Measurements from ENCODE around the gene RASL10A.

RASL10A gene

GRCh38 chr22:29291215-29291614, 24.3 kb downstream of the RASL10A start:
- H3K27me3 Mint-ChIP-seq (ENCODE audit: low read depth) = no peaks in the 10 kb centered on the region
- no peak overlapping the region for H3K4me3 Mint-ChIP-seq
- H3K36me3 Mint-ChIP-seq (ENCODE audit: low read depth) = peaks cover 65% of the 10 kb centered on the region
- no peaks in the 10 kb centered on the region for H3K9me3 Mint-ChIP-seq
- H3K27ac Mint-ChIP-seq = no peak overlapping the region
- H3K4me1 Mint-ChIP-seq (ENCODE audit: low read depth) = peaks cover 7% of the 10 kb centered on the region

GRCh38 chr22:29290061-29290460, 25.4 kb downstream of the RASL10A start:
- Mint-ChIP-seq H3K4me3 (no peak overlapping the region), H3K4me1 (ENCODE audit: low read depth) (peaks cover 7% of the 10 kb centered on the region), H3K36me3 (ENCODE audit: low read depth) (peaks cover 64% of the 10 kb centered on the region), H3K27ac (no peak overlapping the region), H3K9me3 (no peaks in the 10 kb centered on the region), H3K27me3 (ENCODE audit: low read depth) (no peaks in the 10 kb centered on the region)

DNA sequence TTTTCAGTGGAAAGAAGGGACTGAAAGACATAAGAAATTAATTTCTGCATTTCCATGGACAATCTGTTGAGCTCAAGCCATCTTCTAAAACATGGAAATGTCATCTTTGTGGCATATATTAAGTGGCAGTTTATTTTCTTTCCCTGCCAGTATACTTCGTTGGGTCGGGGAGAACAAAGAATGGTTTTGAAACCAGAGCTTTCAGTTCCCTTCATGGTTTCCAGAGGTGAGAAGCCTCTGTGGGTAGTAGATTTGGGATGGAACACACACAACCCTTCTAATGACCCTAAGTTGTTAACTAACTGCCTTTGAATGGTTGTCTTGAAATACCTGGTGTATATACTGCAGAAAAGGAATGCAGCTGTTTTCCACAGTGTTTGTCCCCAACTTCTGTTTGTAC, 26.7 kb downstream of the RASL10A start:
- H3K4me1 Mint-ChIP-seq (ENCODE audit: low read depth) = peaks cover 7% of the 10 kb centered on the region
- H3K27ac Mint-ChIP-seq = no peak overlapping the region
- H3K9me3 Mint-ChIP-seq = no peaks in the 10 kb centered on the region

GRCh38 chr22:29284196-29284595, 31.3 kb downstream of the RASL10A start:
- Mint-ChIP-seq H3K36me3 (ENCODE audit: low read depth) (peaks cover 59% of the 10 kb centered on the region), H3K27me3 (ENCODE audit: low read depth) (no peaks in the 10 kb centered on the region), H3K27ac (no peak overlapping the region), H3K9me3 (no peaks in the 10 kb centered on the region), H3K4me3 (no peak overlapping the region), H3K4me1 (ENCODE audit: low read depth) (peaks cover 10% of the 10 kb centered on the region)

More for the DNA sequence above, 26.7 kb downstream of the RASL10A start:
- Mint-ChIP-seq H3K4me3 (no peak overlapping the region), H3K27me3 (ENCODE audit: low read depth) (no peaks in the 10 kb centered on the region), H3K36me3 (ENCODE audit: low read depth) (peaks cover 63% of the 10 kb centered on the region)

DNA sequence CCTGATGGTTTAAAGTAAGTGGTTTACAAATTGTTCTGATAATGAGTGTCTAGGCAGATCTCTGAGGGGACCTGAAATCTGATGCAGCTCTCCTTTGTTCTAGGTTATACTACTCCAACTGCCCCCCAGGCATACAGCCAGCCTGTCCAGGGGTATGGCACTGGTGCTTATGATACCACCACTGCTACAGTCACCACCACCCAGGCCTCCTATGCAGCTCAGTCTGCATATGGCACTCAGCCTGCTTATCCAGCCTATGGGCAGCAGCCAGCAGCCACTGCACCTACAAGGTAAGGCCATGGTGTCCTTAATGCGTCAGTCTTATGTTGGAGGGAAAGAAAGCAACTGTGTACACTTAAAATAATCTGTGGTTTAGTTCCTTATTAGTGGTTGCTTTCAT, 37.6 kb downstream of the RASL10A start:
- Mint-ChIP-seq H3K27me3 (ENCODE audit: low read depth) (no peaks in the 10 kb centered on the region), H3K27ac (no peak overlapping the region), H3K36me3 (ENCODE audit: low read depth) (peaks cover 75% of the 10 kb centered on the region), H3K4me3 (no peak overlapping the region), H3K9me3 (no peaks in the 10 kb centered on the region), H3K4me1 (ENCODE audit: low read depth) (peaks cover 36% of the 10 kb centered on the region)

GRCh38 chr22:29275819-29276565, 39.5 kb downstream of the RASL10A start:
- Mint-ChIP-seq H3K4me3 (no peak overlapping the region), H3K9me3 (no peaks in the 10 kb centered on the region), H3K27ac (no peak overlapping the region), H3K4me1 (ENCODE audit: low read depth) (peaks cover 45% of the 10 kb centered on the region), H3K27me3 (ENCODE audit: low read depth) (no peaks in the 10 kb centered on the region), H3K36me3 (ENCODE audit: low read depth) (peaks cover 76% of the 10 kb centered on the region)

GRCh38 chr22:29275167-29275566, 40.3 kb downstream of the RASL10A start:
- Mint-ChIP-seq H3K36me3 (ENCODE audit: low read depth) (peaks cover 76% of the 10 kb centered on the region), H3K27me3 (ENCODE audit: low read depth) (no peaks in the 10 kb centered on the region), H3K4me3 (no peak overlapping the region), H3K4me1 (ENCODE audit: low read depth) (peaks cover 53% of the 10 kb centered on the region), H3K9me3 (no peaks in the 10 kb centered on the region), H3K27ac (no peak overlapping the region)

DNA sequence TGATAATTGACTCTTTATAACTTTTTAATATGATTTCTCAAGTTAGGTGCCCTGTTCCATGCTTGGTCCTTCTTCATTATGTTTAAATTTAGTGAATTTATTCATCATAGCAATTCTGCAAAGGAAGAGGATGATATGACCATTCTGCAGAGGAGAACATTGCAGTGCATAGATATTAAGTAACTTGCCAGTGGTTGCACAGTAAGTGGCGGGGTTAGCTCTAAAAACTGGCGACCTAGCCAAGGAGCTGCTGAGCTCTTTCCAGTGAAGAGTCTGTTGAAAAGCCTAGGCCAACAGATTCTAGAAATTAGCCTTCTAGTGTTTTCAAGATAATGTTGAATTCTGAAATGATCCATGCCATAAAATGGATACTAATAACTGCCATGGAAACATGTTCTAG, 42.9 kb downstream of the RASL10A start:
- peaks cover 55% of the 10 kb centered on the region for H3K4me1 Mint-ChIP-seq (ENCODE audit: low read depth)
- H3K4me3 Mint-ChIP-seq = no peak overlapping the region
- no peaks in the 10 kb centered on the region for H3K9me3 Mint-ChIP-seq
- peaks cover 72% of the 10 kb centered on the region for H3K36me3 Mint-ChIP-seq (ENCODE audit: low read depth)
- peaks cover 3% of the 10 kb centered on the region for H3K27me3 Mint-ChIP-seq (ENCODE audit: low read depth)
- H3K27ac Mint-ChIP-seq = no peak overlapping the region

- peaks cover 55% of the 10 kb centered on the region for H3K4me1 Mint-ChIP-seq (ENCODE audit: low read depth)
- no peaks in the 10 kb centered on the region for H3K9me3 Mint-ChIP-seq
- H3K4me3 Mint-ChIP-seq = peak overlapping the region; percentile 92
- H3K27me3 Mint-ChIP-seq (ENCODE audit: low read depth) = peaks cover 3% of the 10 kb centered on the region
- H3K27ac Mint-ChIP-seq = peak overlapping the region; percentile 3
- H3K36me3 Mint-ChIP-seq (ENCODE audit: low read depth) = peaks cover 58% of the 10 kb centered on the region
Observed at GRCh38 chr22:29270475-29271271, 44.8 kb downstream of the RASL10A start.

DNA sequence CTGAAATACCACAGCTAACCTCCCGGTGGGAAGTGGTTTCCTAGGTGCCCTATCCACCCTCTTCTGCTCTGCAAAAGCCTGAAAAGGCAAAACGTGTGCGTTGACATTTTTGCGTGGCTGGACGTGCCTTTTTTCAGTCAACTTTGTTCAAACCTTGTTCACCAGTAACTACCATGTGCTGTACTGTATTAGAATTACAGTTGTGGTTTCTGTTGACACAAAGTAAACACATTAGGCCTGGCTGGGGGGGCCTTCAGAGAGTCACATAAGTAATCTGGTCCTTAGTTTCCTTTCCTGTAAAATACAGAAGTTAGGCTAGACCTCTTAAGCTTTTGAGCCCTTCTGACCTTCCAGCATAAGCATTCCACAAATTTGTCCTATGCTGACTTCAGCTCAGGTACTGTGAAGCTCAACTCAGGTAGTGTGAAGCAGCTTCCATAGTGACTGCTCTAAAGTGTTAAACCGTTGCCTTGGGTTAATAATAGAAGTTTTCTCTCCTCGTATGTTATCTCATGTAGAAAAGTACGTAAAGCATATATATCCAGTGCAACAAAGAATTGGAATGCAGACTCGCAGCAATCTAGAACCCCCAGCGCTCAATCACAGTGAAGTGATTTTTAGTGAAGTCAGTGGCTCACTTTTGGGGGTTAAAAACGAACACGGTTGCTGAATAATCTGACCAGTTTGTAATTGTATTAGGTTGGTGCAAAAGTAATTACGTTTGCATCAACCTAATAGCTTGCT, 45.6 kb downstream of the RASL10A start:
- peak overlapping the region; percentile 92 for H3K4me3 Mint-ChIP-seq
- H3K36me3 Mint-ChIP-seq (ENCODE audit: low read depth) = peaks cover 51% of the 10 kb centered on the region
- H3K4me1 Mint-ChIP-seq (ENCODE audit: low read depth) = peaks cover 49% of the 10 kb centered on the region
- H3K9me3 Mint-ChIP-seq = no peaks in the 10 kb centered on the region
- peaks cover 3% of the 10 kb centered on the region for H3K27me3 Mint-ChIP-seq (ENCODE audit: low read depth)
- peak overlapping the region; percentile 95 for H3K27ac Mint-ChIP-seq

- no peaks in the 10 kb centered on the region for H3K9me3 Mint-ChIP-seq
- H3K4me3 Mint-ChIP-seq = peak overlapping the region; percentile 92
- H3K27ac Mint-ChIP-seq = peak overlapping the region; percentile 95
- H3K27me3 Mint-ChIP-seq (ENCODE audit: low read depth) = peaks cover 3% of the 10 kb centered on the region
- H3K4me1 Mint-ChIP-seq (ENCODE audit: low read depth) = peaks cover 45% of the 10 kb centered on the region
- peaks cover 46% of the 10 kb centered on the region for H3K36me3 Mint-ChIP-seq (ENCODE audit: low read depth)
Observed at GRCh38 chr22:29269230-29269604, 46.3 kb downstream of the RASL10A start.

GRCh38 chr22:29268511-29269229, 46.8 kb downstream of the RASL10A start:
- no peaks in the 10 kb centered on the region for H3K9me3 Mint-ChIP-seq
- peaks cover 44% of the 10 kb centered on the region for H3K4me1 Mint-ChIP-seq (ENCODE audit: low read depth)
- H3K27ac Mint-ChIP-seq = peak overlapping the region; percentile 95
- peaks cover 3% of the 10 kb centered on the region for H3K27me3 Mint-ChIP-seq (ENCODE audit: low read depth)
- H3K4me3 Mint-ChIP-seq = peak overlapping the region; percentile 92
- H3K36me3 Mint-ChIP-seq (ENCODE audit: low read depth) = peaks cover 40% of the 10 kb centered on the region

DNA sequence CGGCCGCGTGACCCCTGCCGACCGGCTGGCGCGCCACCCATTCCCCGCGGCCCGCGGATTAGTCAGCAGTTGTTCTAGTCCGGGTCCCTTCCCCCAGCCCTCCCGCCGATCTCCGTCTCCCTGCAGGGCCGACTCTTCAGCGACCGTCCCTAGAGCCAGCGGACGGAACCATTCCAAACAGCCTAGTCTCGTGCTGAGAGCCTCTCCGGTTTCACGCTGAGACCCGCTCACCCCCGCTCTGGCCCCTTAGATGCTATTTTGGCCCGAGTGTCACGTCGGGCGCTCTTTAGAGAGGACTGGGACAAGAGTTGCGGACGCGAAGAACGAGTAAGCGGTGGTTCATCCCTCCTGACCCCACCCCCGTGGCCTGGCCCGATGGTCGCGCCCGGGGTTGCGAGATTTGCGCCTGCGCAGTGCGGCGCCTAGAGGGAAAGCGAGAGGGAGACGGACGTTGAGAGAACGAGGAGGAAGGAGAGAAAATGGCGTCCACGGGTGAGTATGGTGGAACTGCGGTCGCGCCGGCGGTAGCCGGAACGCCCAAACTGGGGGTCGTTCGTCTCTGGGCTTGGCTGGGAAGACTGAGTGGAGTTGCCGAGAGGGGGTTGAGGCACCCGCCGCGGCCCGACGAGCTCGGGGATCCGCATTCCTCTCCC, 47.5 kb downstream of the RASL10A start, which contains the start of the genes EWSR1 and RHBDD3:
Gene EWSR1, plus strand, starts transcription at position 411 of the 653 bp plus-strand sequence. Its CDS starts 69 bp downstream, at position 480.
Gene RHBDD3, minus strand, starts transcription at position 124 of the 653 bp plus-strand sequence. CDS start 2,355 bp downstream, outside the sequence.
- peak within 1 kb of the TSS; percentile 95 for H3K27ac Mint-ChIP-seq
- peaks cover 33% of the 10 kb centered on the region for H3K36me3 Mint-ChIP-seq (ENCODE audit: low read depth)
- H3K4me1 Mint-ChIP-seq (ENCODE audit: low read depth) = peaks cover 38% of the 10 kb centered on the region
- peak within 1 kb of the TSS; percentile 92 for H3K4me3 Mint-ChIP-seq
- no peaks in the 10 kb centered on the region for H3K9me3 Mint-ChIP-seq
- H3K27me3 Mint-ChIP-seq (ENCODE audit: low read depth) = peaks cover 3% of the 10 kb centered on the region

Measured in T-helper 1 cell treated with Interleukin-12 subunit alpha and Interleukin-12 subunit beta and Interleukin-4 antibody, amounts not matched to agents 30 μg/mL and 1 μg/mL, for 36 hours (primary cell).